SK-N-SH treated with all-trans-retinoic acid at 6 μM for 48 hours (cell line): ENCODE measurements around the gene PLEKHG4.
A peak's percentile ranks its signal among the peaks of the same experiment; 100 is the strongest.

ENCODE experiments used
- ATAC-seq: fragments of 200-7000 bp; cut with Tn5 transposase; 3 replicates; pipeline ENCODE4 v1.9.1; 2020; ENCODE audit warnings: mild to moderate bottlenecking, moderate library complexity
- ARNTL ChIP-seq: fragments of 450-650 bp; formaldehyde crosslinking; IDR thresholded peaks from 2 replicates; pipeline ENCODE4 v1.5.0; 2020; ENCODE audit warnings: low read depth, mild to moderate bottlenecking, moderate library complexity, borderline replicate concordance
- BACH2 ChIP-seq: fragments of 250-450 bp; sonication (Bioruptor Pico); IDR thresholded peaks from 2 replicates; pipeline ENCODE4 v1.9.0; 2021; ENCODE audit warnings: mild to moderate bottlenecking, borderline replicate concordance
- CSDC2 ChIP-seq: fragments of 250-450 bp; sonication (Bioruptor Pico); IDR thresholded peaks from 2 replicates; pipeline ENCODE4 v1.5.0; 2020; ENCODE audit warnings: mild to moderate bottlenecking, moderate library complexity
- ESRRG ChIP-seq: fragments of 250-450 bp; sonication (Bioruptor Pico); IDR thresholded peaks from 2 replicates; pipeline ENCODE4 v1.6.1; 2021; ENCODE audit warnings: mild to moderate bottlenecking
- GLIS3 ChIP-seq: fragments of 250-450 bp; sonication (Bioruptor Pico); IDR thresholded peaks from 2 replicates; pipeline ENCODE4 v1.5.0; 2020; ENCODE audit warnings: mild to moderate bottlenecking, moderate library complexity
- ISL1 ChIP-seq: fragments of 250-450 bp; sonication (Bioruptor Pico); IDR thresholded peaks from 2 replicates; pipeline ENCODE4 v2.1.2; 2022; ENCODE audit warnings: mild to moderate bottlenecking, moderate library complexity
- OSR1 ChIP-seq: fragments of 250-450 bp; sonication (Bioruptor Pico); IDR thresholded peaks from 2 replicates; pipeline ENCODE4 v1.8.0; 2022; ENCODE audit warnings: moderate library complexity, mild to moderate bottlenecking, inconsistent platforms
- POU6F1 ChIP-seq: fragments of 250-450 bp; sonication (Bioruptor Pico); IDR thresholded peaks from 2 replicates; pipeline ENCODE4 v1.8.0; 2021; ENCODE audit warnings: low read depth, mild to moderate bottlenecking, moderate library complexity, borderline replicate concordance
- PPARA ChIP-seq: fragments of 250-450 bp; sonication (Bioruptor Pico); IDR thresholded peaks from 2 replicates; pipeline ENCODE4 v1.5.0; 2020; ENCODE audit warnings: mild to moderate bottlenecking, borderline replicate concordance
- RARB ChIP-seq: fragments of 250-450 bp; sonication (Bioruptor Pico); IDR thresholded peaks from 2 replicates; pipeline ENCODE4 v1.8.0; 2021; ENCODE audit warnings: mild to moderate bottlenecking, moderate library complexity
- SNAI2 ChIP-seq: fragments of 250-450 bp; sonication (Bioruptor Pico); IDR thresholded peaks from 2 replicates; pipeline ENCODE4 v1.5.0; 2020; ENCODE audit warnings: mild to moderate bottlenecking, moderate library complexity
- TCF4 ChIP-seq: fragments of 250-450 bp; sonication (Bioruptor Pico); IDR thresholded peaks from 2 replicates; pipeline ENCODE4 v1.8.0; 2021; ENCODE audit warnings: mild to moderate bottlenecking, moderate library complexity, borderline replicate concordance
- TOX ChIP-seq: fragments of 250-450 bp; sonication (Bioruptor Pico); IDR thresholded peaks from 2 replicates; pipeline ENCODE4 v1.8.0; 2021; ENCODE audit warnings: mild to moderate bottlenecking, moderate library complexity, borderline replicate concordance
- TSHZ2 ChIP-seq: fragments of 250-450 bp; sonication (Bioruptor Pico); IDR thresholded peaks from 2 replicates; pipeline ENCODE4 v1.5.0; 2020; ENCODE audit warnings: mild to moderate bottlenecking, moderate library complexity
- ZC3H10 ChIP-seq: fragments of 250-450 bp; sonication (Bioruptor Pico); IDR thresholded peaks from 2 replicates; pipeline ENCODE4 v1.5.1; 2021; ENCODE audit warnings: mild to moderate bottlenecking, moderate library complexity
- ZFP3 ChIP-seq: fragments of 250-450 bp; sonication (Bioruptor Pico); IDR thresholded peaks from 2 replicates; pipeline ENCODE4 v1.5.0; 2020; ENCODE audit warnings: mild to moderate bottlenecking, moderate library complexity
- ZFP30 ChIP-seq: fragments of 450-650 bp; formaldehyde crosslinking; IDR thresholded peaks from 2 replicates; pipeline ENCODE4 v1.5.0; 2022; ENCODE audit warnings: mild to moderate bottlenecking, moderate library complexity
- ZNF70 ChIP-seq: fragments of 450-650 bp; formaldehyde crosslinking; IDR thresholded peaks from 2 replicates; pipeline ENCODE4 v1.5.0; 2020; ENCODE audit warnings: mild to moderate bottlenecking, moderate library complexity
- ZNF8 ChIP-seq: fragments of 450-650 bp; formaldehyde crosslinking; IDR thresholded peaks from 2 replicates; pipeline ENCODE4 v1.5.0; 2020; ENCODE audit warnings: mild to moderate bottlenecking, moderate library complexity
- TF ChIP-seq, protein P1 (sequence below): fragments of 250-450 bp; sonication (Bioruptor Pico); IDR thresholded peaks from 2 replicates; pipeline ENCODE4 v1.5.1; 2020; ENCODE audit warnings: low read depth, mild to moderate bottlenecking, moderate library complexity
- TF ChIP-seq, protein P2 (sequence below): fragments of 250-450 bp; sonication (Bioruptor Pico); IDR thresholded peaks from 2 replicates; pipeline ENCODE4 v1.5.1; 2021; ENCODE audit warnings: mild to moderate bottlenecking, moderate library complexity

Gene PLEKHG4

DNA sequence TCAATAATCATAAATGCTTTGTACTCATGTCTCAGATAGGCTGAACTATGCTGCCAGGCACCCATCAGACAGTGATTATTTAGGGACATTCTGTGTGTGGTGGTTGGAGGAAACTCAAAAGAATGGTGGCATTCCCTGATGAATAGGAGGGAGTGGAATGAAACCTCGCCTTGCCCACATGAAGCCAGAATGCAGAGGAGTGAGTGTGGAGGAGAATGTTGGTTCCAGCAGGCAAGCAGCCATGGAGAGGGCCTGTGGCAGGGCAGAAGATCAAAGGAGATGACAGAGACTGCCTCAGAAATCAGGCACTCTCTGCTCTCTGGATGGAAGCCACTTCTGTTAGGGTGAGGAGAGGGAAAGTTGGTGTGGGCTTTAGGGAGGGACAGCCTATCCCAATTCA is 24.7 kb downstream of the PLEKHG4 start:
- no peak for ATAC-seq
- TF ChIP-seq, protein P1, sequence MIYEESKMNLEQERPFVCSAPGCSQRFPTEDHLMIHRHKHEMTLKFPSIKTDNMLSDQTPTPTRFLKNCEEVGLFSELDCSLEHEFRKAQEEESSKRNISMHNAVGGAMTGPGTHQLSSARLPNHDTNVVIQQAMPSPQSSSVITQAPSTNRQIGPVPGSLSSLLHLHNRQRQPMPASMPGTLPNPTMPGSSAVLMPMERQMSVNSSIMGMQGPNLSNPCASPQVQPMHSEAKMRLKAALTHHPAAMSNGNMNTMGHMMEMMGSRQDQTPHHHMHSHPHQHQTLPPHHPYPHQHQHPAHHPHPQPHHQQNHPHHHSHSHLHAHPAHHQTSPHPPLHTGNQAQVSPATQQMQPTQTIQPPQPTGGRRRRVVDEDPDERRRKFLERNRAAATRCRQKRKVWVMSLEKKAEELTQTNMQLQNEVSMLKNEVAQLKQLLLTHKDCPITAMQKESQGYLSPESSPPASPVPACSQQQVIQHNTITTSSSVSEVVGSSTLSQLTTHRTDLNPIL: no peak
- TF ChIP-seq ARNTL: no peak
- TF ChIP-seq ZNF70 (CRISPR knock-in tag): no peak
- no peak for TF ChIP-seq ZFP3
- no peak for TF ChIP-seq ZFP30 (CRISPR knock-in tag)
- TF ChIP-seq, protein P2, sequence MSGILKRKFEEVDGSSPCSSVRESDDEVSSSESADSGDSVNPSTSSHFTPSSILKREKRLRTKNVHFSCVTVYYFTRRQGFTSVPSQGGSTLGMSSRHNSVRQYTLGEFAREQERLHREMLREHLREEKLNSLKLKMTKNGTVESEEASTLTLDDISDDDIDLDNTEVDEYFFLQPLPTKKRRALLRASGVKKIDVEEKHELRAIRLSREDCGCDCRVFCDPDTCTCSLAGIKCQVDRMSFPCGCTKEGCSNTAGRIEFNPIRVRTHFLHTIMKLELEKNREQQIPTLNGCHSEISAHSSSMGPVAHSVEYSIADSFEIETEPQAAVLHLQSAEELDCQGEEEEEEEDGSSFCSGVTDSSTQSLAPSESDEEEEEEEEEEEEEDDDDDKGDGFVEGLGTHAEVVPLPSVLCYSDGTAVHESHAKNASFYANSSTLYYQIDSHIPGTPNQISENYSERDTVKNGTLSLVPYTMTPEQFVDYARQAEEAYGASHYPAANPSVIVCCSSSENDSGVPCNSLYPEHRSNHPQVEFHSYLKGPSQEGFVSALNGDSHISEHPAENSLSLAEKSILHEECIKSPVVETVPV (CRISPR knock-in tag): no peak
- TF ChIP-seq ZNF8 (CRISPR knock-in tag): no peak
- no peak for TF ChIP-seq RARB (CRISPR knock-in tag)
- no peak for TF ChIP-seq POU6F1 (CRISPR knock-in tag)
- no peak for TF ChIP-seq ZC3H10
- TF ChIP-seq ISL1 (CRISPR knock-in tag): no peak
- no peak for TF ChIP-seq TCF4 (CRISPR knock-in tag)
- TF ChIP-seq SNAI2 (CRISPR knock-in tag): no peak
- TF ChIP-seq, all 23 proteins: peak for 0

- ATAC-seq: no peak
- TF ChIP-seq CSDC2 (CRISPR knock-in tag) (no peak), ARNTL (no peak), ZC3H10 (no peak), OSR1 (CRISPR knock-in tag) (no peak)
Observed at GRCh38 chr16:67305216-67306071, 26.1 kb downstream of the PLEKHG4 start.

DNA sequence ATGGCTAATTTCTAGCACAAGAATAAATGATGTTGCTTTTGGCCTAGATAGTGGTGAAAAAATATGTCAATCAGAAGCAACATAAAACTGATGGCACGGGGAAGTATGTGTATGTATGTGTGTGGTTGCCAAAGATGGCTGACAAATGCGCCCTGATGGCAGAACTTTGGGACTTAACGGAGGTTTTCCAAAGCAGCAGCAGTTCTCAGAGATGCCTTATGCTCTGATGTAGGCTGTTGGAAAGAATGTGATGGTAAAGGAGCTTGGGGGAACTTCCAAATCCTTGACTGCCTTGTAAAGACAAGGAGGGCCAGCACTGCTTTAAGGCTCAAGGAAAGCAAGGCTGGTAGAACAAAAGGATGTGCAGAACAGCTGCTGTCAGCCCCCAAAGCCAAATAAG is 31.2 kb downstream of the PLEKHG4 start:
- ATAC-seq: no peak
- TF ChIP-seq OSR1 (CRISPR knock-in tag) (no peak), BACH2 (no peak), ESRRG (no peak), CSDC2 (CRISPR knock-in tag) (no peak), TOX (CRISPR knock-in tag) (no peak), ARNTL (no peak), ZNF70 (CRISPR knock-in tag) (no peak)
- TF ChIP-seq, protein P2 (CRISPR knock-in tag): no peak

DNA sequence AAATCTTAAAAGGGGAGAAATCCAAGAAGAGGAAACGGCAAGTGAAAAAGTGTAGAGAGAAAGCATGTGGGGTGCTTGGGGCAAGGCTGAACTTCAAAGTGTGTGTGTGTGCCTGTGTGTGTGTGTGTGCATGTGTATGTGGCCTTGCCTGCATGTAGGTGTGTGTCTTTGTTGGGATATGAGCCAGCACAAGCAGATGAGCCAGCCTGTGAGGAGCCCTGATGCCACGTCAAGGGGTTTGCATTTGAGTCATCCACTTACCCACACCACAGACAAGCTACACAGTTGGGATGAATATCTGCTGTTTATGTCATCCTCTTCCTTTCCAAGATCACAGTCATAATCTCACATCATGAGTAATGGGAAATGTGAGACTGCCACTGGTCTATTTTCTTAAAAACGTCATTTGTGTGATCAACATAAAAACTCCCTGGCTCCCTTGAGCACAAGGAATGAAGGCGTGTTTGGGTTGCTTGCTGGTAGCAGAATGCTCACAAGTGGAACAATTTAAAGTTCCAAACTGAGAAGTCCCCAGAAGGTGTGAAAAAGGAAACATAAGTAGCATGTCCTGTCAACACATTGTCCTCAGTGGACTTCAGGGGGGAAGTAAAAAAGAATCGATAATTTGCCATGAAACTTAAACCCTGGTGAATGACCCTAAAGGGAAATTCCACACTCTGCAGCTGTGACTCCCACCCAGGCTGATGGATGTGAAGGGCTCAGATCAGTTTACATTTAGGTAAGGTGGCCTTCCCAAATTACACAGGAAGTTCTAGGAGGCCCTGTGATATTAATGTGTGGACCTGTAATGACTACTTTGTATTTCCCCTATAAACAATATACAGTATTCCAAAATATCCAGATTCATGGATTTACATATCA is 32.5 kb downstream of the PLEKHG4 start:
- ATAC-seq: peak; percentile 98
- no peak for TF ChIP-seq ESRRG
- TF ChIP-seq ZFP3: 0 out of 2 replicates have a peak, but pooled peaks have one; percentile 32

DNA sequence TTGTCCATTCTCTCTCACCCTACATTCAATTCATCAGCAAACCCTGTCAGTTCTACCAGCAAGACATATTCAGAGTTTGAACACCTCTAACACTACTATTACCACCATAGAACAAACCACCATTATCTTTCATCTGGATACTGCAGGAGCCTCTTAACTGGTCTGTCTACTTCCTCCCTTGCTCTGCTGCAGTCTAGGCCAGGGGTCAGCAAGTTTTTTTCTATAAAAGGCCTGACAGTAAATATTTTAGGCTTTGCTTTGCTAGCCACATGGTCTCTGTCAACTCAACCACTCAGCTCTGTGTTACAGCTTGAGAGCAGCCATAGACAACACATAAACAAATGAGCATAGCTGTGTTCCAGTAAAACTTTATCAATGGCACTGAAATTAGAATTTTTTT is 33.4 kb downstream of the PLEKHG4 start:
- no peak; the same call in 2 of the 3 replicates for ATAC-seq
- TF ChIP-seq PPARA (CRISPR knock-in tag): no peak
- TF ChIP-seq ZNF8 (CRISPR knock-in tag): no peak
- TF ChIP-seq RARB (CRISPR knock-in tag): no peak
- no peak for TF ChIP-seq ZFP3
- TF ChIP-seq ZNF70 (CRISPR knock-in tag): no peak
- TF ChIP-seq ESRRG: no peak
- TF ChIP-seq SNAI2 (CRISPR knock-in tag): no peak
- TF ChIP-seq CSDC2 (CRISPR knock-in tag): no peak
- no peak for TF ChIP-seq POU6F1 (CRISPR knock-in tag)
- TF ChIP-seq ZC3H10: no peak
- no peak for TF ChIP-seq TOX (CRISPR knock-in tag)
- no peak for TF ChIP-seq TSHZ2
- no peak for TF ChIP-seq BACH2
- TF ChIP-seq GLIS3 (CRISPR knock-in tag): no peak
- TF ChIP-seq OSR1 (CRISPR knock-in tag): no peak
- no peak for TF ChIP-seq TCF4 (CRISPR knock-in tag)
